ENCODE results near the gene ZNF629.

ZNF629 gene

GRCh38 chr16:30736995-30737793, 49.8 kb downstream of the ZNF629 start:
- peak overlapping the region in 1 of 21 experiments; percentile 31 for H3K27ac ChIP-seq
- H3K4me3 ChIP-seq: no peak overlapping the region

GRCh38 chr16:30731411-30731810, 55.6 kb downstream of the ZNF629 start:
- H3K27ac ChIP-seq: no peak overlapping the region
- no peak overlapping the region for H3K4me3 ChIP-seq

- H3K27ac ChIP-seq: peak overlapping the region in 1 of 21 experiments; percentile 16
These were observed 57.9 kb downstream of the ZNF629 start for GRCh38 chr16:30728899-30729672.

More at GRCh38 chr16:30728899-30729672, 57.9 kb downstream of the ZNF629 start:
- no peak overlapping the region for H3K4me3 ChIP-seq
